ENCODE results near the gene BBC3.
"Not testable (repeated sequence)": the region's sequence is repeated elsewhere in the genome, so short reads cannot be mapped to it uniquely, and the experiment has no call there.

BBC3 gene, protein sequence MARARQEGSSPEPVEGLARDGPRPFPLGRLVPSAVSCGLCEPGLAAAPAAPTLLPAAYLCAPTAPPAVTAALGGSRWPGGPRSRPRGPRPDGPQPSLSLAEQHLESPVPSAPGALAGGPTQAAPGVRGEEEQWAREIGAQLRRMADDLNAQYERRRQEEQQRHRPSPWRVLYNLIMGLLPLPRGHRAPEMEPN

GRCh38 chr19:47230921-47231214 lies at the start of gene BBC3:
BBC3 (minus strand) TSS chr19:47231199; CDS start chr19:47228431, 2,768 bp downstream.
- no peak for DNase-seq (ENCODE audit: low read depth in 1 of 2, low spot score in 1 of 2)

- peak; percentile 18 to 34 for DNase-seq (ENCODE audit: low read depth in 1 of 2, low spot score in 1 of 2)
Measured at GRCh38 chr19:47280183-47280797, 49.3 kb upstream of the BBC3 start.

GRCh38 chr19:47276513-47276912 lies 45.5 kb upstream of the BBC3 start:
- not testable (repeated sequence) for DNase-seq (ENCODE audit: low read depth in 1 of 2, low spot score in 1 of 2)

- no peak for DNase-seq (ENCODE audit: low read depth in 1 of 2, low spot score in 1 of 2)
Measured at GRCh38 chr19:47275791-47276461, 44.9 kb upstream of the BBC3 start.

- no peak for DNase-seq (ENCODE audit: low read depth in 1 of 2, low spot score in 1 of 2)
Measured at GRCh38 chr19:47274891-47275761, 44.1 kb upstream of the BBC3 start.

- DNase-seq (ENCODE audit: low read depth in 1 of 2, low spot score in 1 of 2), result peak; percentile 99 to 100
Measured at GRCh38 chr19:47274071-47274890, 43.3 kb upstream of the BBC3 start, which contains the start of gene INAFM1. INAFM1 (plus strand) TSS chr19:47274885; CDS start chr19:47274920, 35 bp downstream.

GRCh38 chr19:47273313-47274070 lies 42.5 kb upstream of the BBC3 start:
- peak; percentile 78 to 79 for DNase-seq (ENCODE audit: low read depth in 1 of 2, low spot score in 1 of 2)

DNA sequence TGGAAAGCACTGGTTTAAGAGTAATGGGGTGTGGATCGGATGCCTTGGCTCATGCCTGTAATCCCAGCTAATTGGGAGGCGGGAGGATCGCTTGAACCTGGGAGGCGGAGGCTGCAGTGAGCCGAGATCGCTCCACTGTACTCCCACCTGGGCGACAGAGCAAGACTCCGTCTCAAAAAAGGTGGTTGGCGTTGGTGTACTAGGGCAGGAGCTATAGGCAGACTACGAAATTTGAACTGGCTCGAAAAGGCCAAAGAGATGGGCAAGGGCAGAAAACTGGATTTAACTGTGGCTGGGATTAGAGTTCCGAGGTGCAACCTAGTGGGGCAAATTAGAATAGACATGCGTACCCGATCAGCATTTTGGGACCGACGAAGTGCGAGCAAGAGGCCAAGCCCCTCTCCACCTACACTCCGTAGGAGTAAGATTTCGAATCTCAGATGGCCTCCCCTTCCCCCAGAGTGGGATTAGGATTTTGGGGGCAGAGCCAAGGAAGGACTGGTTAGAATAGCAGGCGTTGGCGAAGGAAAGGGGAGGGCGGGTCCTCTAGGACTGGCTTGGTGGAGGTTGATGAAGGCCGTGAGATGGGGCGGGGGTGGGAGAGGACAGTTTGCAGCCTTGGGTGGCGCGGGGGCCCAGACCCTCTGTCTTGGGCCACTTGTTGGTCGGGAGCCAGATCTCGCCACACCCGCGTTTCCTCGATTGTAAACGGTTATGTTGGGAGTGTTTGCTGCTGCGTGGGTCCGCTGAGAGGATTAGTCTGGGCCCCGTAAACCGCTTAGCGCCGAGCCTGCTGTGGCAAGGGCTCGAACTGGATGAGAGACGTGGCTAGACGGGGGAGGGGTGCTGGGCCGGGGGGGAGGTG lies 41.7 kb upstream of the BBC3 start:
- peak; percentile 13 to 34 for DNase-seq (ENCODE audit: low read depth in 1 of 2, low spot score in 1 of 2)

DNA sequence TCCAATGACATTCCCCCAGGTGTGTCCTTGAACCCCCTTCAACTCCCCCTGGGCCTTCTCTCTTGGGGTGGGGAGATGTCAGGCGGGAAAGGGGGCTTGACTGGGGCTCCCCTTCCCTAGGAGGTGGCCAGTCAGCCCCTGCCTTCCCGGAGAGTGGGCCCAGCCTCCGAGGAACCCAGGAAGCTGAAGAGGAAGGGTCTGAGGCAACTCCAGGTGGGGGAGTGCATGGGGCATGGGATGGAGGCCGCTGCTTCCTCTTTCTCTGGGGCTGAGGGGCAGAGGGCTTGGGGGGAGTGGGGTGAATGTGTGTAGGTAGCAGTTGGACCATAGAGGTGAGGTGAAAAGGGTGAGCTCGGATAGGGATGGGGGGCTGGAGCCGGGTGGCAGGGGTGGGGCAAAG lies 41.0 kb upstream of the BBC3 start:
- DNase-seq (ENCODE audit: low read depth in 1 of 2, low spot score in 1 of 2), result no peak

DNA sequence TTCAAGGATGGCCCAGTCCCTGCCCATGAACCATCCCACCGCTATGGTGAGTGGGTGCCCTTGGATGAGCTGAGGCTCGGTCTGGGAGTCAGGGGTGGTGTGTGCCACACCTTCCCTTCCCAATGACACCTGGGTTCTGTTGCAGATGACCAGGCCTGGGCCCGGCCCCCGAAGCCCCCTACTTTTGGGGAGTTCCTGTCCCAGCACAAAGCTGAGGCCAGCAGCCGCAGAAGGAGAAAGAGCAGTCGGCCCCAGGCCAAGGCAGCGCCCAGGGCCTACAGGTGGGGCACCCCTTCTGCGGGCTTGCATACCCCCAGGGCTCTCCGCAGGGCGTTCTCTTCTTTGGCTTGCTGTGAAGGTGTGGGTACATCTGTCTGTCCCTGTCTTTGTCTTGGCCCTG lies 39.4 kb upstream of the BBC3 start:
- no peak for DNase-seq (ENCODE audit: low read depth in 1 of 2, low spot score in 1 of 2)

- DNase-seq (ENCODE audit: low read depth in 1 of 2, low spot score in 1 of 2), result no peak
Measured at GRCh38 chr19:47269596-47269995, 38.6 kb upstream of the BBC3 start.

DNA sequence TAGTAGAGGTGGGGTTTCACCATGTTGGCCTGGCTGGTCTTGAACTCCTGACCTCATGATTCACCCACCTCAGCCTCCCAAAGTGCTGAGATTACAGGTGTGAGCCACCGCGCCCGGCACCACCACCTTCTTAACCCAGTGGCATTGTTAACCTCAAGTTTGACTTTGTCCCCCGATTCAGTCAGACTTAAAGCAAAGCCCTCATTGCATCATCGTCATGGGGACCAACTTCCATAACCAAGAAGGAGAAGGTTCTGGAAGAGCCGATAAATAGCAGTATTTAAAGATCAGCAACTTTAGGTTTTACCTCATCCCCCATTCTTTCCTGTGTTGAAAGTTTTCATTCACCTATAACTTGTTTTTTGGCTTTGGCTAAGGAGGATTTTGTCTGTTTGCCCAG lies 37.0 kb upstream of the BBC3 start:
- DNase-seq (ENCODE audit: low read depth in 1 of 2, low spot score in 1 of 2), result no peak

DNA sequence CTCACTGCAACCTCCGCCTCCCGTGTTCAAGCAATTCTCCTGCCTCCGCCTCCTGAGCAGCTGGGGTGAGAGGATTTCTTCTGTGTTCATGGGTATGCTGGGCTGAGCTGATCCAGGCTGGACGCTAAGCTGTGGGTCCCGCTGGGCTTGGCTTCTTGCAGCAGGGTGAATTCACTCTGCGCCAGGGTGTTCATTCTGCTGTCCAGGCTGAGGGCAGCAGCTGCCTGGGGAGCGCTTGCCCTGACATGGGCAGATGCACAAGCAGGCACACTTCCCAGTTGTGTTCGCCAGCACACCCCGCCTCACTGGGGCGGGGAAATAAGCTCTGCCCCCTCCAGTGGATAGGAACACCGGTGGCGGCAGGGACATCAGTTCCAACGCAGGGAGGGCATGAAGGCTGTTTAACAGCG lies 36.4 kb upstream of the BBC3 start:
- no peak for DNase-seq (ENCODE audit: low read depth in 1 of 2, low spot score in 1 of 2)

DNA sequence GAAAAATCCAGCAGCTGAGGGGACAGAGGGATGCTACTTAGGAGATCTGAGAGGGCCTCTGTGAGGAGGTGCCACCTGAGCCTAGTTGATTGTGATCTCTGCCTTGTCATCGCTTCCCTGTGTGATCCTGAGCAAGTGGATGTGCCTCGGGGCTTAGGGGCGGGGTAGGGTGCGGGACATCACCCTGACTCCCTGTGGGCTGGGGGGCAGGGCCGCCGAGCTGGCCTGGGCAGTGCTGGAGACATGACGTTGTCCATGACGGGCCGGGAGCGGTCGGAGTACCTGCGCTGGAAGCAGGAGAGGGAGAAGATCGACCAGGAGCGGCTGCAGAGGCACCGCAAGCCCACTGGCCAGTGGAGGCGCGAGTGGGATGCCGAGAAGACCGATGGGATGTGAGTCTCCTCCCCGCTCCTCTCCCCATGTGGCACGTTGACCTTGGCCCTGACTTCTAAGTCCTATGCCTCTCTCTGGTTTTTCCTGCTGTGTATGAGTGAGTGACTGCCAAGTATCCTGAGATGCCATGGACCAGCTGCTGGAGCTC lies 35.5 kb upstream of the BBC3 start:
- no peak for DNase-seq (ENCODE audit: low read depth in 1 of 2, low spot score in 1 of 2)

- DNase-seq (ENCODE audit: low read depth in 1 of 2, low spot score in 1 of 2), result no peak
Measured at GRCh38 chr19:47264629-47265028, 33.6 kb upstream of the BBC3 start.

GRCh38 chr19:47261946-47262793 lies 31.2 kb upstream of the BBC3 start:
- DNase-seq (ENCODE audit: low read depth in 1 of 2, low spot score in 1 of 2), result not testable (repeated sequence)

DNA sequence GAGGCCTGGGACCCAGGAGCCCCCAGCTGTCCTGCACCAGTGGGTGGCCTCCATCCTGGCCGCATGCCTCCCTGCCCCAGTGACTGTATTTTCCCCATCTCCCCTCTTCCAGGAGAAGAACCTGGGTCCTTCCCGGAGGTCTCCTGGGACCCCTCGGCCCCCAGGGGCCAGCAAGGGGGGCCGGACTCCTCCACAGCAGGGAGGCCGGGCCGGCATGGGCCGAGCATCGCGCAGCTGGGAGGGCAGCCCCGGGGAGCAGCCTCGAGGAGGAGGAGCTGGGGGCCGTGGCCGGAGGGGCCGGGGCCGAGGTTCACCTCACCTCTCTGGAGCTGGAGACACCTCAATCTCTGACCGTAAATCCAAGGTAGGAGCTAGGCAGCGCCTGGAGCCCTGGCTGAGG lies 29.5 kb upstream of the BBC3 start:
- DNase-seq (ENCODE audit: low read depth in 1 of 2, low spot score in 1 of 2), result no peak

All from activated T-helper 1 cell treated with anti-CD3 and anti-CD28 coated beads, Interleukin-2, amount 50 U/mL, for 16 hours (primary cell).